HG02798 (cell line): ENCODE data around the gene JMJD8.
A peak's percentile ranks its signal among the peaks of the same experiment; 100 is the strongest.

Experiments used
- ATAC-seq: cut with Tn5 transposase; IDR thresholded peaks from one replicate; pipeline ENCODE4 v1.9.1; 2021; ENCODE audit warnings: mild to moderate bottlenecking; ENCODE audit not compliant: unreplicated experiment, poor library complexity

Gene JMJD8

GRCh38 chr16:684071-684794 is at the start of gene JMJD8:
Gene JMJD8, minus strand, starts transcription at chr16:684334. Its CDS starts 15 bp downstream, at chr16:684319.
- ATAC-seq: peak; percentile 75

- ATAC-seq: no peak
Observed at GRCh38 chr16:733382-734207, 49.5 kb upstream of the JMJD8 start.

- no peak for ATAC-seq
Observed at GRCh38 chr16:732936-733335, 48.8 kb upstream of the JMJD8 start.

- ATAC-seq: no peak
Observed at GRCh38 chr16:732332-732731, 48.2 kb upstream of the JMJD8 start.

- no peak for ATAC-seq
Observed at GRCh38 chr16:730666-731509, 46.8 kb upstream of the JMJD8 start.

- no peak for ATAC-seq
Observed at GRCh38 chr16:729768-730665, 45.9 kb upstream of the JMJD8 start.

- no peak for ATAC-seq
Observed at GRCh38 chr16:728890-729744, 45.0 kb upstream of the JMJD8 start.

GRCh38 chr16:728131-728889 is 44.2 kb upstream of the JMJD8 start:
- peak; percentile 32 for ATAC-seq

- ATAC-seq: no peak
Observed at GRCh38 chr16:727291-727977, 43.3 kb upstream of the JMJD8 start.

GRCh38 chr16:726438-727290 is 42.5 kb upstream of the JMJD8 start, which contains the start of the genes CCDC78 and HAGHL:
Gene CCDC78, minus strand, starts transcription at chr16:726443. Its CDS starts 76 bp downstream, at chr16:726367.
Gene HAGHL, plus strand, starts transcription at chr16:727106. Its CDS starts 404 bp downstream, at chr16:727510.
- peak; percentile 44 for ATAC-seq

- no peak for ATAC-seq
Observed at GRCh38 chr16:726188-726437, 42.0 kb upstream of the JMJD8 start.

GRCh38 chr16:725463-726187 is 41.5 kb upstream of the JMJD8 start:
- ATAC-seq: no peak

GRCh38 chr16:725041-725376 is 40.9 kb upstream of the JMJD8 start:
- no peak for ATAC-seq

GRCh38 chr16:724188-725040 is 40.3 kb upstream of the JMJD8 start:
- no peak for ATAC-seq

GRCh38 chr16:723695-724094 is 39.6 kb upstream of the JMJD8 start:
- ATAC-seq: no peak
